ENCODE data around the gene TSPEAR. TPM values are rescaled to one million over a fixed set of nuclear protein-coding genes. Genes with fewer than 3 reads are reported as not detected.

The TSPEAR gene
- total and polyA plus RNA-seq, 2 of the 13 experiments (the other 11 are each of a cell fraction or from before 2014, with no cell fraction given): 0.07 to 0.32 TPM

DNA sequence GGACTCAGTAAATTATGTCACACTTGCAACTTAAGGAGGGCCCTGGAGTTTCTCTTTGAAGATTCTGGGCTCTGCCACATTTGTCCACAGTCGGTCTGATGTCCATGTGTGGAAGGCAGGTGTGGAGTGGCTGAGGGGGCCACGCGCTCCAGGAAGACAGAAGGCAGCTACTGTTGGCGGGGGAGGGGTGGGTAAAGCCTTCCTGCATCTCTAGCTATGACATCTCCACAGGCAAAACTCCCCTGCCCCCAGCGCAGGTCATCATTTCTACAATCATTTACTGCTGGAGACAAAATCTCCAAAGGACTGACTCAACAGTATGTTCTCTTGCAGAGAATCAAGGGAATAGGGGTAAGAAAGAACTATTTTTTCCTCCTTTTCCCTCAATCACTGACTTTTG is 11.4 kb upstream of the TSPEAR start:
- ChIA-PET CTCF (ENCODE audit: low intra/inter-chr PET ratio, low total read pairs) (no interaction called here), POLR2A (no interaction called here)
- no peak overlapping the region for H3K4me3 ChIP-seq (replicated peaks in 1 of 3; ENCODE audit: insufficient read depth in 1 of 3, low read depth in 2 of 3, low read length in 3 of 3)
- H3K4me1 ChIP-seq (ENCODE audit: insufficient read depth, low read length): no peaks in the 10 kb centered on the region
- peaks cover 0 to 14% of the 10 kb centered on the region in 2 experiments; a peak in 1 of 5 replicates for H3K27me3 ChIP-seq (ENCODE audit: control insufficient read depth in 1 of 2, insufficient read depth in 2 of 2, low read length in 2 of 2)
- no peaks in the 10 kb centered on the region for H3K9me3 ChIP-seq (ENCODE audit: low read length)
- H3K9ac ChIP-seq (ENCODE audit: insufficient read depth, low read depth, low read length): no peak overlapping the region
- FAIRE-seq (no peak), ATAC-seq (no peak), DNase-seq (ENCODE audit: low spot score) (no peak)
- no peak overlapping the region for H3K4me2 ChIP-seq (ENCODE audit: low read depth, low read length)
- in situ Hi-C loops (cut with HindIII; ENCODE audit: extremely low pct_ligation_motif_present, low pct_unique_long_range_greater_than_20kb) (no loop called here), intact Hi-C loops (cut with micrococcal nuclease; ENCODE audit: unreplicated experiment) (no loop called here)
- H4K20me1 ChIP-seq (ENCODE audit: insufficient read depth, low read length): no peaks in the 10 kb centered on the region
- no peaks in the 10 kb centered on the region for H3K79me2 ChIP-seq (ENCODE audit: insufficient read depth, low read length)
- no peak overlapping the region for H3K27ac ChIP-seq (ENCODE audit: extremely low read length, insufficient read depth, low read length)
- TF ChIP-seq KDM4B (CRISPR knock-in tag; IDR thresholded peaks at IDR 0.05) (no peak), KAT2B (IDR thresholded peaks at IDR 0.05; ENCODE audit: borderline replicate concordance, low read depth, low read length) (no peak), TBX3 (IDR thresholded peaks at IDR 0.05; ENCODE audit: borderline replicate concordance) (no peak), REPIN1 (CRISPR knock-in tag; IDR thresholded peaks at IDR 0.05; ENCODE audit: borderline replicate concordance, low read depth) (no peak), ZNF33B (CRISPR knock-in tag; IDR thresholded peaks at IDR 0.05) (no peak), PAF1 (CRISPR knock-in tag; IDR thresholded peaks at IDR 0.05) (no peak), KDM5A (IDR thresholded peaks at IDR 0.05; ENCODE audit: borderline replicate concordance, low read length) (no peak), ZSCAN9 (CRISPR knock-in tag; IDR thresholded peaks at IDR 0.05; ENCODE audit: borderline replicate concordance) (no peak), PHF20 (CRISPR knock-in tag; IDR thresholded peaks at IDR 0.05) (no peak), MED8 (CRISPR knock-in tag; IDR thresholded peaks at IDR 0.05; ENCODE audit: insufficient replicate concordance) (no peak), HMG20A (CRISPR knock-in tag; IDR thresholded peaks at IDR 0.05; ENCODE audit: borderline replicate concordance) (no peak), ZNF234 (CRISPR knock-in tag; conservative IDR thresholded peaks at IDR 0.05) (no peak), ZFX (CRISPR knock-in tag; IDR thresholded peaks at IDR 0.05; ENCODE audit: low read depth) (no peak), HOXD1 (CRISPR knock-in tag; IDR thresholded peaks at IDR 0.05) (no peak)
- TF ChIP-seq, protein P1, sequence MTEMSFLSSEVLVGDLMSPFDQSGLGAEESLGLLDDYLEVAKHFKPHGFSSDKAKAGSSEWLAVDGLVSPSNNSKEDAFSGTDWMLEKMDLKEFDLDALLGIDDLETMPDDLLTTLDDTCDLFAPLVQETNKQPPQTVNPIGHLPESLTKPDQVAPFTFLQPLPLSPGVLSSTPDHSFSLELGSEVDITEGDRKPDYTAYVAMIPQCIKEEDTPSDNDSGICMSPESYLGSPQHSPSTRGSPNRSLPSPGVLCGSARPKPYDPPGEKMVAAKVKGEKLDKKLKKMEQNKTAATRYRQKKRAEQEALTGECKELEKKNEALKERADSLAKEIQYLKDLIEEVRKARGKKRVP (CRISPR knock-in tag; IDR thresholded peaks at IDR 0.05): no peak
- H3K36me3 ChIP-seq (replicated peaks in 1 of 2; ENCODE audit: control insufficient read depth in 1 of 2, insufficient read depth in 2 of 2, low read length in 2 of 2): no peaks in the 10 kb centered on the region
- BruUV-seq (replicated peaks): no TSS peak
- WGBS (ENCODE audit: low lambda C conversion rate): 63% methylated on average over 5 of the region's 5 CpGs
- no peak overlapping the region for H2AFZ ChIP-seq (ENCODE audit: low read length)
